K562 (cell line): ENCODE results near the gene RUSC1. TPM values are rescaled to one million over a fixed set of nuclear protein-coding genes. Genes with fewer than 3 reads are reported as not detected.

ENCODE experiments used
- ARID4B ChIP-seq: sonication (generic); formaldehyde crosslinking; IDR thresholded peaks from 2 replicates; pipeline ENCODE4 v1.8.0; 2022; ENCODE audit warnings: mild to moderate bottlenecking, missing genetic modification reagents
- FOXO4 ChIP-seq: fragments of 450-650 bp; formaldehyde crosslinking; IDR thresholded peaks from 2 replicates; pipeline ENCODE4 v1.4.0; 2020; ENCODE audit warnings: mild to moderate bottlenecking, moderate library complexity
- FOXP4 ChIP-seq: sonication (generic); formaldehyde crosslinking; IDR thresholded peaks from 2 replicates; pipeline ENCODE4 v1.8.0; 2022; ENCODE audit warnings: mild to moderate bottlenecking, missing genetic modification reagents, borderline replicate concordance
- TEAD2 ChIP-seq: fragments of 450-650 bp; IDR thresholded peaks from 2 replicates; pipeline ENCODE4 v1.6.1; 2016; ENCODE audit warnings: missing genetic modification characterization, control low read depth, missing compliant biosample characterization
- YY1 ChIP-seq, 3 experiments: IDR thresholded peaks; 2 replicates each; pipeline ENCODE4 v1.6.1; 2011; ENCODE audit warnings: low read length in 2 of 3, mild to moderate bottlenecking in 2 of 3, moderate library complexity in 2 of 3, borderline replicate concordance in 1 of 3, control low read depth in 1 of 3, low read depth in 1 of 3; ENCODE audit not compliant: insufficient read depth in 3 of 3, insufficient replicate concordance in 2 of 3, control insufficient read depth in 1 of 3, insufficient read length in 1 of 3; ENCODE audit errors: extremely low read depth in 1 of 3
- polyA plus RNA-seq, 8 experiments: library from polyadenylated mRNA; depleted of rRNA in 4 of 8; stranded (reverse) in 5 of 8; unstranded in 3 of 8; fragments of >200 nt; fragmentation: Nextera tagmentation in 2 of 8; fragmentation: Illumina TruSeq in 1 of 8; extraction: Ambion mirVana in 2 of 8; extraction: Trizol in 1 of 8; gene quantifications; 2 replicates each; pipeline versions ENCODE4 v1.2.1 to v1.2.3, GENCODE V29; 2011 to 2014; ENCODE audit warnings: inconsistent platforms in 1 of 8, missing spikeins in 1 of 8
- total RNA-seq, 7 experiments: library from RNA; depleted of rRNA in 6 of 7; stranded (reverse); fragments of >200 nt in 6 of 7; fragmentation: Illumina TruSeq in 2 of 7; extraction: Trizol in 2 of 7; gene quantifications; 2 replicates each; pipeline versions ENCODE4 v1.2.1 to v1.2.3, GENCODE V29; 2011 to 2021; ENCODE audit warnings: low replicate concordance in 1 of 7

The RUSC1 gene
- total and polyA plus RNA-seq, 9 of the 15 experiments (the other 6 are each of a cell fraction or from before 2014, with no cell fraction given) = 5.7 to 68.3 (median 33.6) TPM

GRCh38 chr1:155272466-155273342, 48.0 kb upstream of the RUSC1 start (continued):
- TF ChIP-seq ARID4B (CRISPR knock-in tag) (peak; percentile 22; the same call in 1 of the 2 replicates), TEAD2 (no peak), YY1 (IDR thresholded peaks at IDR 0.05; ENCODE audit: borderline replicate concordance in 1 of 3, control insufficient read depth in 1 of 3, extremely low read depth in 1 of 3, insufficient read depth in 3 of 3, insufficient read length in 1 of 3, insufficient replicate concordance in 2 of 3, low read depth in 1 of 3, low read length in 2 of 3) (peak; percentile 56 to 93 (median 88)), FOXP4 (0 out of 2 replicates have a peak, but pooled peaks have one; percentile 13), FOXO4 (CRISPR knock-in tag) (no peak)
